Measurements from ENCODE around the gene FCRLB. TPM values are rescaled to one million over a fixed set of nuclear protein-coding genes. Genes with fewer than 3 reads are reported as not detected.
"Not testable (repeated sequence)": the region's sequence is repeated elsewhere in the genome, so short reads cannot be mapped to it uniquely, and the experiment has no call there.

FCRLB gene
- polyA plus RNA-seq, 1 experiment, result 2.6 TPM

DNA sequence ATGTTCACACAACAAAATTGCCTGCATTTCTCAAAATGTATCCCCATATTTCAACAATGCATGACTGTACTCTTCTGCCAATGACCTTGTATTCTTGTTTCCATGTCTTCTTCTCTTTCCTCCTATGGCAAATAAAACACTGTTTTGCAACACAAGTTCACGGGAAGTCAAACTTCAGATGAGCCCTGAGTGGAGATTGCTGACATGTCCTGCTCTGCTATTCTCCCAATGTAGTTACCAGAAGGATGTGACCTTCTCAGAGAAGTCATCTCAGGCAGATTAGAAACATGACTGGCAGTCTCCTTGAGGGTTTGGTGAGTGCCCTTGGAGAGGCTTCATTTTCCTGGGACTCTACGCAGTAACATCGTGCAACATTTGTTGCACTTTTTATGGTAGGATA, 42.8 kb upstream of the FCRLB start:
- CTCF ChIA-PET, result no interaction called here
- no peak for DNase-seq (ENCODE audit: low read depth)

GRCh38 chr1:161681879-161682278, 39.5 kb upstream of the FCRLB start:
- no peaks in the 10 kb centered on the region for H3K27me3 ChIP-seq (ENCODE audit: control insufficient read depth, insufficient read depth, low read length)
- POLR2A ChIA-PET, result no interaction called here
- CTCF ChIA-PET, result no interaction called here

More for the DNA sequence above, 42.8 kb upstream of the FCRLB start:
- Histone ChIP-seq H3K4me3 (ENCODE audit: low read depth, low read length) (no peak overlapping the region), H3K36me3 (ENCODE audit: control insufficient read depth, insufficient read depth, low read length) (no peaks in the 10 kb centered on the region), H3K27me3 (ENCODE audit: control insufficient read depth, insufficient read depth, low read length) (no peaks in the 10 kb centered on the region)
- POLR2A ChIA-PET, result no interaction called here
- TF ChIP-seq, protein P1, sequence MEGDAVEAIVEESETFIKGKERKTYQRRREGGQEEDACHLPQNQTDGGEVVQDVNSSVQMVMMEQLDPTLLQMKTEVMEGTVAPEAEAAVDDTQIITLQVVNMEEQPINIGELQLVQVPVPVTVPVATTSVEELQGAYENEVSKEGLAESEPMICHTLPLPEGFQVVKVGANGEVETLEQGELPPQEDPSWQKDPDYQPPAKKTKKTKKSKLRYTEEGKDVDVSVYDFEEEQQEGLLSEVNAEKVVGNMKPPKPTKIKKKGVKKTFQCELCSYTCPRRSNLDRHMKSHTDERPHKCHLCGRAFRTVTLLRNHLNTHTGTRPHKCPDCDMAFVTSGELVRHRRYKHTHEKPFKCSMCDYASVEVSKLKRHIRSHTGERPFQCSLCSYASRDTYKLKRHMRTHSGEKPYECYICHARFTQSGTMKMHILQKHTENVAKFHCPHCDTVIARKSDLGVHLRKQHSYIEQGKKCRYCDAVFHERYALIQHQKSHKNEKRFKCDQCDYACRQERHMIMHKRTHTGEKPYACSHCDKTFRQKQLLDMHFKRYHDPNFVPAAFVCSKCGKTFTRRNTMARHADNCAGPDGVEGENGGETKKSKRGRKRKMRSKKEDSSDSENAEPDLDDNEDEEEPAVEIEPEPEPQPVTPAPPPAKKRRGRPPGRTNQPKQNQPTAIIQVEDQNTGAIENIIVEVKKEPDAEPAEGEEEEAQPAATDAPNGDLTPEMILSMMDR (IDR thresholded peaks at IDR 0.05; ENCODE audit: insufficient read depth, low read depth, low read length), result no peak

GRCh38 chr1:161688946-161689345, 32.4 kb upstream of the FCRLB start:
- Histone ChIP-seq H3K27me3 (ENCODE audit: control insufficient read depth, insufficient read depth, low read length) (no peaks in the 10 kb centered on the region), H3K4me3 (ENCODE audit: low read depth, low read length) (no peak overlapping the region), H3K36me3 (ENCODE audit: control insufficient read depth, insufficient read depth, low read length) (no peaks in the 10 kb centered on the region)
- TF ChIP-seq, protein P1 (IDR thresholded peaks at IDR 0.05; ENCODE audit: insufficient read depth, low read depth, low read length), result no peak
- POLR2A ChIA-PET, result no interaction called here
- no peak for DNase-seq (ENCODE audit: low read depth)
- CTCF ChIA-PET, result no interaction called here

More at GRCh38 chr1:161681879-161682278, 39.5 kb upstream of the FCRLB start:
- no peak overlapping the region for H3K4me3 ChIP-seq (ENCODE audit: low read depth, low read length)
- H3K36me3 ChIP-seq (ENCODE audit: control insufficient read depth, insufficient read depth, low read length), result no peaks in the 10 kb centered on the region
- DNase-seq (ENCODE audit: low read depth), result no peak
- TF ChIP-seq, protein P1 (IDR thresholded peaks at IDR 0.05; ENCODE audit: insufficient read depth, low read depth, low read length), result no peak

DNA sequence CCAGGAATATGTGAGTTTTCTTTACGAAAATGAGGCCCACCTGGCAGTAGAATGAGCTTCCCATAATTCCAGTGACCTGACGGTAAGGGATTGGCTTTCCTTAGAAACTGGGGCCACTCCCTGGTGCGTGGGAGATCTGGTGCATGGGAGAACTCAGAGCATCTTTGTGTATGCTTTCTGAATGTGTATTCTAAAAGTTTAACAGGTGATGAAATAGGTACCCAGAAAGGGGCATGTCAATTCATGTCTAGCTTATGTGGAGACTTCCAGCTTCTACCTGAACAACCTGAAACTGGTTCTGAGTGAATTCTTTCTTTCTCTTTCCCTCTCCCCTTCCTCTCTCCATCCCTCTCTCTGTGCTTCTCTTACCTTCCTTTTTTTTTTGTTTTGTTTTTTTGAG, 29.5 kb upstream of the FCRLB start:
- no peaks in the 10 kb centered on the region for H3K27me3 ChIP-seq (ENCODE audit: control insufficient read depth, insufficient read depth, low read length)
- TF ChIP-seq, protein P1 (IDR thresholded peaks at IDR 0.05; ENCODE audit: insufficient read depth, low read depth, low read length), result no peak
- no peaks in the 10 kb centered on the region for H3K36me3 ChIP-seq (ENCODE audit: control insufficient read depth, insufficient read depth, low read length)
- no peak for DNase-seq (ENCODE audit: low read depth)
- POLR2A ChIA-PET, result no interaction called here
- CTCF ChIA-PET, result interaction anchor here (1.5 kb wide), 1 partner anchor 44 kb away, joined by 5 read pairs; no protein-coding TSS in a partner anchor
- H3K4me3 ChIP-seq (ENCODE audit: low read depth, low read length), result no peak overlapping the region

- H3K27me3 ChIP-seq (ENCODE audit: control insufficient read depth, insufficient read depth, low read length); H3K4me3 ChIP-seq (ENCODE audit: low read depth, low read length); POLR2A ChIA-PET; H3K36me3 ChIP-seq (ENCODE audit: control insufficient read depth, insufficient read depth, low read length); DNase-seq (ENCODE audit: low read depth): not testable (repeated sequence)
- CTCF ChIA-PET, result interaction anchor here (1.2 kb wide), 1 partner anchor 9 kb away, joined by 4 read pairs; no protein-coding TSS in a partner anchor
Observed at GRCh38 chr1:161693020-161693712, 28.2 kb upstream of the FCRLB start.

- H3K36me3 ChIP-seq (ENCODE audit: control insufficient read depth, insufficient read depth, low read length); CTCF ChIA-PET; POLR2A ChIA-PET; DNase-seq (ENCODE audit: low read depth); H3K27me3 ChIP-seq (ENCODE audit: control insufficient read depth, insufficient read depth, low read length); H3K4me3 ChIP-seq (ENCODE audit: low read depth, low read length): not testable (repeated sequence)
Observed at GRCh38 chr1:161698302-161698701, 23.0 kb upstream of the FCRLB start.

Measured in BJ (cell line).